ENCODE measurements around the gene MMP23B.
"Not testable (repeated sequence)": the region's sequence is repeated elsewhere in the genome, so short reads cannot be mapped to it uniquely, and the experiment has no call there.

MMP23B gene

GRCh38 chr1:1621173-1622009 is 10.6 kb upstream of the MMP23B start:
- DNase-seq: no peak

DNA sequence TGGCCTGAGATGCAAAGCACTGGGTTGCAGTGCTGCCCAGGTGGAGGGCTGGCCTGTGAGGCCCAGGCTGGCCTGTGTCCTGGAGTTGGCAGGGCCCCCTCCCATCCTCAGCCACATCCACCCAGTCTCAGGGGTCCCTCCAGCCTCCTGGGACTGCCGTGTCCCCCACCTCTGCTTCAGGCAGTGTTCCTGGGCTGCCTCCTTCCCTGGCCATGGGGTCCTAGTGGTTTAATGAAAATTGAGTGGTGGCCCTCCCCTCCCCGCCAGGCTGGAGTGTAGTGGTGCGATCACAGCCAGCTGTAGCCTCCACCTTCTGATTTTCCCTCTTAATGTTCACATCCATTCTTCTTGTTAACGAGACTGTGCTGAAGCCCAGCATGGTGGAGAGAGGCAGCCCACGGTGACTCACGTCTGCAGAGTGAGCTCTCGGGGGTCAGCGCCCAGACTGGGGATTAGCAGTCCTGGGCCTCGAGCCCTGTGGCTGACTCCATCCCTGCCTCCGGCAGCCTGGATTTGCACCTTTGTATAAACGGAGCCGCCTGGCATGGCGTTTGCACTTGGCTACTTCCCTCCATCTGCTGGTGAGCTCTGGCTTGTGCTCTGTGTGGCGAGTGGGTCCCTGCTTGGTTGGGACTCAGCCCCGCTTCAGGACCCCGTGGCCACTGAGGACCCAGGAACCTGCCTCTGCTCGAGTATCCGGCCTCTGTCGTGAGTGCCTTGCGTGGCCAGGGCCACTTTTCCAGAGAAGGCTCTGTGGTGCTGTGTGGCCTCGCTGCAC is 9.8 kb upstream of the MMP23B start:
- DNase-seq: no peak

DNA sequence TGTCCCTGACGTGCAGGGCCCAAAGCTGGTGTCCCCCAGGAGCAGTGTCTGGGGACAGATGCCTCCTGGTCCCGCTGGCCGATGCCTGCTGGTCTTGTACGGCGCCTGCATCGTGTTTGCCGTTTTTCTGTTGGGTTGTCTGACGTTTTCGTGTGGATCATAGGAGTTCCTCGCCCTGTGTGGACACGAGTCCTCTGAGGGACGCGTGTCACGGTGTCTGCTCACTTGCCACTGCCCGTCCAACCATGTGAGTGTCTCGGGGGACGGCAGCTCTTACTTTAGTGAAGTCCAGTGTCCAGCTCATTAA is 9.2 kb upstream of the MMP23B start:
- no peak for DNase-seq

- DNase-seq: no peak
Measured at GRCh38 chr1:1623181-1623630, 8.8 kb upstream of the MMP23B start.

GRCh38 chr1:1623631-1624442 is 8.1 kb upstream of the MMP23B start:
- no peak for DNase-seq

GRCh38 chr1:1624443-1625403 is 7.2 kb upstream of the MMP23B start:
- DNase-seq: no peak

DNA sequence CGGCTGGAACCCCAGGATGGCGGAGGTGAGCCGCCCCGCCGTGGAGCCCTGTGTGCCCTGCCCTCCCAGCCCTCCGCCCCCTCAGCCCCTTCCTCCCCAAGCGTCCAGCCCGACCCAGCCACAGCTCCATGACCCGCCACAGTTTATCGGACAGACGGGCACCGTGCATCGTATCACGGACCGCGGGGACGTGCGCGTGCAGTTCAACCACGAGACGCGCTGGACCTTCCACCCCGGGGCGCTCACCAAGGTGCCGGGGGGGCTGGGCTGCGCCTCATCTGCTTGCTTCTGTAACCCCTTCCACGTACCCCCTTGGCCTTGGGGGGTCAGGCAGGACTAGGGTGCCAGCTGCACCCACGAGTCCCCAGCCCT is 6.6 kb upstream of the MMP23B start:
- no peak for DNase-seq

DNA sequence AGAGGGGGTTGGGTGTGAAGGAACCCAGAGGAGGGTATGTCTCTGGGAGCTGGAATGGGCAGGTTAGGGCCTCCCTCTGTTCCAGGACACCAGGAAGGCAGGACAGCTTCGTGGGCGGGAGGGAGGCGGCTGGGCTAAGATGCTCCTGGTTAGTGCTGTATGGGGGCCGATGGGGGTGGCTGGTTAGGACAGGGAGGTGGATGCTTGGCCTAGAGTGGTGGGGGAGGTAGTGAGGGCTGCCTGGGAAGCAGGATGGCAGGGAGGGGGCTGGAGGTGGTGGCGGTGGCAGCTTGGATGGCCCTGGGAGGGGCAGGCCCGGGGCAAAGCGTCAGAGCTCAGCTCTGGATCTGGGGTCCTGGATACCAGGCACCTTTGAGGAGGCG is 6.2 kb upstream of the MMP23B start:
- no peak for DNase-seq

DNA sequence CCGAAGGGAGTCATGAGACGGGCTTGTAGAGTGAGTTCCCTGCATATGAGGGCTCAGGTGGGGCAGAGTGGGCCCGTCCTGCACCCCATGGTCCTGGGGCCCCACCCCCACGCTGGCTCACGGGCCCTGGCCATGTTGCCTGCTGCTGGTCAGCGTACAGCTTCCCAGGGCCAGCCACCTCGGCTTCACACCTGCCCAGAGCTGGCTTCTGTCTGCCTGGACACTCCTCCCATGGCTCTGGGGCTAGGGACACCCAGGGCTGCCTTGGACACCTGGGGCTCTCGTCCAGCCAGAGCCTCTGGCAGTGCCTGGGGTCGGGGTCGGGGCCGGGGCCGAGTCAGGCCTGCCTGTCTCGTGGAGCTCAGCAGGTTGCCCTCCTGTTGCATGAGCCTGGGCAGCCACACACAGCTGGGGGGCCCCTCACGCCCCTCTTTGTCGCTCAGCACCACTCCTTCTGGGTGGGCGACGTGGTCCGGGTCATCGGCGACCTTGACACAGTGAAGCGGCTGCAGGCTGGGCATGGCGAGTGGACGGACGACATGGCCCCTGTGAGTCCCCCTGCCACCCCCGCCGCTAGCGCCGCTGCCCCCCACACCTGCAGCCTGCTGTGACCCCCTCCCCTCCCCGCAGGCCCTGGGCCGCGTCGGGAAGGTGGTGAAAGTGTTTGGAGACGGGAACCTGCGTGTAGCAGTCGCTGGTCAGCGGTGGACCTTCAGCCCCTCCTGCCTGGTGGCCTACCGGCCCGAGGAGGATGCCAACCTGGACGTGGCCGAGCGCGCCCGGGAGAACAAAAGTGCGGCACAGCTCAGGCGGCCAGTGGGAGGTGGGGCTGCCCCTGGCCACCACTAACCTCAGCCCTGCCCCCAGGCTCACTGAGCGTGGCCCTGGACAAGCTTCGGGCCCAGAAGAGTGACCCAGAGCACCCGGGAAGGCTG is 5.5 kb upstream of the MMP23B start:
- no peak for DNase-seq

- DNase-seq: no peak
Measured at GRCh38 chr1:1627261-1627828, 4.6 kb upstream of the MMP23B start.

- DNase-seq: no peak
Measured at GRCh38 chr1:1627829-1628753, 3.9 kb upstream of the MMP23B start.

- peak; percentile 45 for DNase-seq
Measured at GRCh38 chr1:1628754-1629429, 3.1 kb upstream of the MMP23B start.

DNA sequence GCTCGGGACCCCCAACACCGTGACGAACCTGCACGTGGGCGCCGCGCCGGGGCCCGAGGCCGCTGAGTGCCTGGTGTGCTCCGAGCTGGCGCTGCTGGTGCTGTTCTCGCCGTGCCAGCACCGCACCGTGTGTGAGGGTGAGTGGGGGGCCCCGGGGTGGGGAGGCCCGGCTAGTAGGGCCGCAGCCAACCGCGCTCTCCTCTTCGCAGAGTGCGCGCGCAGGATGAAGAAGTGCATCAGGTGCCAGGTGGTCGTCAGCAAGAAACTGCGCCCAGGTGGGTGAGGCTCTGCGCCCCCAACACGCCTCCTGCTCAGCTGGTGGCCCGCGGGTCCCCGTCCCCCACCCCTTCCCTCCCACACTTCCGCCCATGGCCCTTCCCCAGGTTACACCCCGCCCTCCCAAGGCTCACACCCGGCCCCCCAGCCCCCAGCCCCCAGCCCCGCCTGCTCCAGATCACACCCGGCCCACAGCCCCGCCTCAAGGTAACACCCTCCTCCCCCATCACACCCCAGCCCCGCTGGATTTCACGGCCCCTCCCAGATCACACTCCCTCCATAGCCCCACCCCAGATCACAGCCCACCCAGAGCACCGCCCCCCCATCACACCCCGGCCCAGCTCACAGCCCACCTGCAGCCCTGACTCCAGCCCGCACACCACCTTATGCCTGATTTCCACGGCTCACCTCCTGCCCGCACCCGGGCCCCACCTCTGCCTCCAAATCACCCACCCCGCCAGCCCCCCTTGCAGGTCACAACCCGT is 2.4 kb upstream of the MMP23B start:
- peak; percentile 67 for DNase-seq

GRCh38 chr1:1630191-1630964 is 1.6 kb upstream of the MMP23B start:
- DNase-seq: peak; percentile 93

- no peak for DNase-seq
Measured at GRCh38 chr1:1630965-1631781, 800 bp upstream of the MMP23B start.

- not testable (repeated sequence) for DNase-seq
Measured at GRCh38 chr1:1633409-1633808, 1.4 kb downstream of the MMP23B start.

GRCh38 chr1:1634613-1635012 is 2.6 kb downstream of the MMP23B start:
- DNase-seq: not testable (repeated sequence)

Measured in activated naive CD4-positive, alpha-beta T cell treated with Interleukin-2 at 50 U/mL for 16 hours (primary cell).